ENCODE results near the gene SEC61G.

The SEC61G gene

DNA sequence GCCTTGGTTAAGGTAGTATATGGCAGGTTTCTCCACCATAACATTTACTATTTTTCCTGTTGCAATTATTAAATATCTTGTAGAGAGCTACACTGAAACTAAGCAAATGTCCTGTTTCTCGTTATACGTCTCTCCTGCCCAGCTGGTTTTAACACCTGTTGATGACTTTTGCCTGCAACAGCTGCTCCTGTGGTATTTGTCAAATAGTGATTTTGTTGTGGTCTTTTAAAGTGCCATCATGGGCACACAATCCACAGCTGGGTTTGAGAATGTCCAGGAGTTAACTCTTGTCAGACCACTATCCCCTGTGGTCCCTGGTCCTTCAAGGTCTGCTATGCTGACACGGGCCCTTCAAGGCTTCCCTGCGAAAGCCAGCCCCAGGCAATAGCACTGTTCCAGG is 24.9 kb upstream of the SEC61G start:
- WGBS, 2 experiments, result 94 to 95% methylated on average over 4 of the region's 4 CpGs

DNA sequence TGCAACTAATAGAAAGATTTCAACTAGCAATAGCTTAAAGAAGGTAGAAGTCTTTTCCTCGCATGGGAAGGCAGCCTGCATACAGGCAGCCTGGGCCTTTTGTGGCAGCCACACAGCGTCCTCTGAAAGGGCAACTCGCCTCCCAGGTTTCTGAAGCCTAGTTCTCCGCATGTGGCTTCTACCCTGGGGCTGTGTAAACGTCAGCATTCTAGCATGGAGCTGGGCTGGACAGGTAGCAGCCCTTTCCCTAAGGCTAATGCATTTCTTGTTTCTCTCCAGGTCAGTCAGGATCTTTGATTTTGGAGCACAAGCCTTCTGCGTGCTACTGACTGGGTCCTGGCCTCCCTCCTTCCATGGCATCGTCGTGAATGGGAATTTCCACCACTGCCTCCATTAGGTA is 23.8 kb upstream of the SEC61G start:
- H3K4me1 ChIP-seq (ENCODE audit: control insufficient read depth, insufficient read depth, low read length), result no peaks in the 10 kb centered on the region
- no peaks in the 10 kb centered on the region for H3K27me3 ChIP-seq (ENCODE audit: control insufficient read depth, insufficient read depth, low read length, poor library complexity, severe bottlenecking)
- no peaks in the 10 kb centered on the region for H3K9me3 ChIP-seq (ENCODE audit: control insufficient read depth, low read length)
- 59 to 60% methylated on average over 8 of the region's 8 CpGs for WGBS, 2 experiments
- H3K27ac ChIP-seq (ENCODE audit: insufficient read depth, low read depth, low read length, poor library complexity, severe bottlenecking), result no peak overlapping the region
- H3K36me3 ChIP-seq (ENCODE audit: control insufficient read depth, insufficient read depth, low read length), result no peaks in the 10 kb centered on the region
- no peak overlapping the region for H3K4me3 ChIP-seq (ENCODE audit: insufficient read depth, low read depth, low read length)

More for the DNA sequence above, 24.9 kb upstream of the SEC61G start:
- H3K27ac ChIP-seq (ENCODE audit: insufficient read depth, low read depth, low read length, poor library complexity, severe bottlenecking), result no peak overlapping the region
- H3K27me3 ChIP-seq (ENCODE audit: control insufficient read depth, insufficient read depth, low read length, poor library complexity, severe bottlenecking), result no peaks in the 10 kb centered on the region
- H3K4me3 ChIP-seq (ENCODE audit: insufficient read depth, low read depth, low read length), result no peak overlapping the region
- H3K9me3 ChIP-seq (ENCODE audit: control insufficient read depth, low read length), result no peaks in the 10 kb centered on the region
- H3K4me1 ChIP-seq (ENCODE audit: control insufficient read depth, insufficient read depth, low read length), result no peaks in the 10 kb centered on the region
- H3K36me3 ChIP-seq (ENCODE audit: control insufficient read depth, insufficient read depth, low read length), result no peaks in the 10 kb centered on the region

DNA sequence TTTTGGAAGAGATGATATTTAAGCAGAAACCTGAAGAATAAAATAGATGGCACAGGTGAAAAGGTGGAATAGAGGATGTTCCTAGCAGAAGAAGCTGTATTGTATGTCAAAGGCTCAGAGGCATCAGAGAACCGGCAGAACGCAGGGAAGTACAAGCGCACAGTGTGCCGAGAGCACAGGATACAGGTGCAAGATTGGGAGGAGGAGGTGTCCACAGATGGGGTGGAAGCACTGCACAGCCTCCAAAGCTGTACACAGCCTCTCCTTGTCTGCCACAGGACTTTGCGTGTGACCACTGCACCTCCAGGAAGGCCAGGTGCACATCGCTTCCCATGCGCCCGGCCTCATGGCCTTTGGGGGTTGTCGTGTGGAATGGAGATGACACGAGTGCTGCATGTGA is 23.3 kb upstream of the SEC61G start:
- Histone ChIP-seq H3K9me3 (ENCODE audit: control insufficient read depth, low read length) (no peaks in the 10 kb centered on the region), H3K27ac (ENCODE audit: insufficient read depth, low read depth, low read length, poor library complexity, severe bottlenecking) (no peak overlapping the region), H3K36me3 (ENCODE audit: control insufficient read depth, insufficient read depth, low read length) (no peaks in the 10 kb centered on the region), H3K27me3 (ENCODE audit: control insufficient read depth, insufficient read depth, low read length, poor library complexity, severe bottlenecking) (no peaks in the 10 kb centered on the region), H3K4me1 (ENCODE audit: control insufficient read depth, insufficient read depth, low read length) (no peaks in the 10 kb centered on the region), H3K4me3 (ENCODE audit: insufficient read depth, low read depth, low read length) (no peak overlapping the region)
- 93 to 94% methylated on average over 10 of the region's 10 CpGs for WGBS, 2 experiments

DNA sequence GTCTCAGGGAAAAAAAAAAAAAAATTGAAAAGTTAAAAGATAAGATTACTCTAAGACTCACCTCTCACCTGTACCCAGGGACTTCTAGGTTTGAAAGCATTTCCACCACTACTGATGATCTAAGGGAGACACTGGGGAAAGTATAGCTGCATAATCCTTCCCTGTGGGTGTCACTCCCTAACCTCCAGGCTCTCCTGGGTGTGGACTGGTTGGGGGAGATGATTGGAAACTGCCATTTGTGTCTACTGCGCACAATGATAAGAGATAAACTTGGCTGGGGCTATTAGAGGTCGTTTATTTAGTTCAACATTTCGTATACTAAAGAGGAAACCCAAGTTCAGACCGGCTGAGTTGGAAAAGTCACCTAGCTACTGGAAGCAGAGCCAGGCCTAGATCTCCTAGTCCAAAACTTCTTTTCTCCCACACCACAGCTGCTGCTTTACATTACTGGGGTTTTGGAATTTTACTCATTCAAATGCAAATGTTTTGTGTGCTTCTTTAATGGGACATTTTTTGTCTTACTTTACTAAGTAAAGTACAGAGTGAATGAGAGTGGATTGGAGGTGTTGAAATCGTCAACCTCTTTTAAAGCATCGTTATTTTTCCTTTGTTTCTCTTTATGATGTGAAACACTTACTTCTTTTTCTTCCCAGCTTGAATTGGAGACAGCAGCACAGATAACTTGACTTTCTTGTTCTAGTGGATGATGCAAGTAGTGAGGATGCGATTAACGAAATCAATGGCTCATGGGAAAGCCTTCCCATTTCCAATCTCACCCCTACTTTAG is 22.3 kb upstream of the SEC61G start:
- H3K9me3 ChIP-seq (ENCODE audit: control insufficient read depth, low read length), result no peaks in the 10 kb centered on the region
- WGBS, 2 experiments, result 47 to 48% methylated on average over 7 to 8 of the region's 8 CpGs
- no peaks in the 10 kb centered on the region for H3K36me3 ChIP-seq (ENCODE audit: control insufficient read depth, insufficient read depth, low read length)
- no peaks in the 10 kb centered on the region for H3K4me1 ChIP-seq (ENCODE audit: control insufficient read depth, insufficient read depth, low read length)
- no peaks in the 10 kb centered on the region for H3K27me3 ChIP-seq (ENCODE audit: control insufficient read depth, insufficient read depth, low read length, poor library complexity, severe bottlenecking)
- H3K4me3 ChIP-seq (ENCODE audit: insufficient read depth, low read depth, low read length), result no peak overlapping the region
- no peak overlapping the region for H3K27ac ChIP-seq (ENCODE audit: insufficient read depth, low read depth, low read length, poor library complexity, severe bottlenecking)

DNA sequence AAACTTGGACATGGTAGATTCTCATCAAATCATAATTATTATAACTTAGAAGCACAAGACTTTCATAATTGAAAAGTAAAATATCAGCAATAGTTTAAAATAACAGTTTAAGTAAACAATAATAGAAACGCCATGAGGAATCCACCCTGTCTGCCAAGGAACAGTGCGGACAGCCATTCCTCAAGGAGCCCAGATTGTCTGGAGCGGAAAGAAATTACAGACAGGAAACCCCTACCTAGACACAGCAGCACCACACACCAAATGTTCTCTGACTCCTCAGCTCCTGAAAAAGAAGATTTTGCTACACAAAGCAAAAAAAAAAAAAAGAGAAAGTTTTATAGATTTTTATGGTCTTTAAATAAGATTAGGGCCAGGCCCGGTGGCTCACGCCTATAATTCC is 21.5 kb upstream of the SEC61G start:
- Histone ChIP-seq H3K9me3 (ENCODE audit: control insufficient read depth, low read length) (no peaks in the 10 kb centered on the region), H3K36me3 (ENCODE audit: control insufficient read depth, insufficient read depth, low read length) (no peaks in the 10 kb centered on the region), H3K4me3 (ENCODE audit: insufficient read depth, low read depth, low read length) (no peak overlapping the region), H3K27ac (ENCODE audit: insufficient read depth, low read depth, low read length, poor library complexity, severe bottlenecking) (no peak overlapping the region), H3K27me3 (ENCODE audit: control insufficient read depth, insufficient read depth, low read length, poor library complexity, severe bottlenecking) (no peaks in the 10 kb centered on the region), H3K4me1 (ENCODE audit: control insufficient read depth, insufficient read depth, low read length) (no peaks in the 10 kb centered on the region)
- 95 to 97% methylated on average over 5 of the region's 5 CpGs for WGBS, 2 experiments

DNA sequence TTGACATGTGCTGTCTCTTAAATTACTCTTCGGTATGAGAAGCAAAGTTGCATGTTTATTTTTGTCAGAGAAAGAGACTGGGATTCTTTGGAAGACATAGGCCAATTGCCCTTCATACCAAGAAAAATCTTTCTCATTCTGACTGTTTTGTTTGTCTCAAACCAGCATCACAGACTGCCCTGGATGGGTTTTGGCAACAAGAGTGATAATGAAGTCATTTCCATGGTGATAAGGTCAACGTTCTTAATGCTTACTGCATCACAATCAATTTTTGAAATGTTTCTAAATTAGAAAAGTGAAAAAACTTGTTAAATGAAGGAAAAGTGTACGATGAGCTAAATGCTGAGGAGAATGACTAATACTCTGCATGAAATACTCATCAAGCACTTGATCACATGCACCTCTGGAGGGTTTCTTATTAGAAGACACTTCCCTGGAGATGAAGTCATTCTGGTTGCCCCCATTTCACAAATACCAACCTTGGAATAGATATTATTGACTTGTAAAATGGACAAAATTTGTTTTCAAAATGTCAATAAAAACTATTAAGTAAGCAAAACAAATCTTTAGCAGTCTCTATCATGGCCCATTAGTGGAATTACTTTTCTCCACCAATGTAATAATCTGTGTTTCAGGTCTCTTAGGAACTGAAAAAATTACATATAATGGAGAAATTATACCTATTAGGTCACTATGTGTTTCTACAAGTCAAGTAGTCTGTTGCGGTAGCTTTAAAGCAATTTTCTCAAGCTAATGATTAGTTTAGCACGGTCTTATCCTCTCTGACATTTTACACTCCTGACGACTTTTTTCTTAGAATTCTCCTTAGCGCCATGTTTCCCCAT is 19.9 kb upstream of the SEC61G start:
- H3K9me3 ChIP-seq (ENCODE audit: control insufficient read depth, low read length), result no peaks in the 10 kb centered on the region
- H3K27me3 ChIP-seq (ENCODE audit: control insufficient read depth, insufficient read depth, low read length, poor library complexity, severe bottlenecking), result no peaks in the 10 kb centered on the region
- WGBS, 2 experiments, result 95 to 96% methylated on average over 7 of the region's 7 CpGs
- no peaks in the 10 kb centered on the region for H3K36me3 ChIP-seq (ENCODE audit: control insufficient read depth, insufficient read depth, low read length)
- no peak overlapping the region for H3K27ac ChIP-seq (ENCODE audit: insufficient read depth, low read depth, low read length, poor library complexity, severe bottlenecking)
- no peak overlapping the region for H3K4me3 ChIP-seq (ENCODE audit: insufficient read depth, low read depth, low read length)
- H3K4me1 ChIP-seq (ENCODE audit: control insufficient read depth, insufficient read depth, low read length), result no peaks in the 10 kb centered on the region

DNA sequence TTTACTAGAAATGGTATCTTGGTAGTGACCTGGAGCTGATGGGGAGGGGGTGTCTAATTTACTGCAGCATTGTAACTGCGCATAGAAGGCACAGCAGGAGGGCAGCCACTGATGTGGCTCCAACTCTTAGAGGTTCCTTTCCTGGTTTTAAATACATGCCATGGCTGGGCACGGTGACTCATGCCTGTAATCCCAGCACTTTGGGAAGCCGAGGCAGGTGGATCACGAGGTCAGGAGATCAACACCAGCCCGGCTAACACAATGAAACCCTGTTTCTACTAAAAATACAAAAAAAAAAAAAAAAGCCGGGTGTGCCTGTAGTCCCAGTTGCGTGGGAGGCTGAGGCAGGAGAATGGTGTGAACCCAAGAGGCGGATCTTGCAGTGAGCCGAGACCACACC is 19.2 kb upstream of the SEC61G start:
- H3K27ac ChIP-seq (ENCODE audit: insufficient read depth, low read depth, low read length, poor library complexity, severe bottlenecking), result no peak overlapping the region
- H3K4me3 ChIP-seq (ENCODE audit: insufficient read depth, low read depth, low read length), result no peak overlapping the region
- no peaks in the 10 kb centered on the region for H3K9me3 ChIP-seq (ENCODE audit: control insufficient read depth, low read length)
- WGBS, 2 experiments, result 90 to 97% methylated on average over 8 to 9 of the region's 9 CpGs
- no peaks in the 10 kb centered on the region for H3K36me3 ChIP-seq (ENCODE audit: control insufficient read depth, insufficient read depth, low read length)
- H3K27me3 ChIP-seq (ENCODE audit: control insufficient read depth, insufficient read depth, low read length, poor library complexity, severe bottlenecking), result no peaks in the 10 kb centered on the region
- no peaks in the 10 kb centered on the region for H3K4me1 ChIP-seq (ENCODE audit: control insufficient read depth, insufficient read depth, low read length)

DNA sequence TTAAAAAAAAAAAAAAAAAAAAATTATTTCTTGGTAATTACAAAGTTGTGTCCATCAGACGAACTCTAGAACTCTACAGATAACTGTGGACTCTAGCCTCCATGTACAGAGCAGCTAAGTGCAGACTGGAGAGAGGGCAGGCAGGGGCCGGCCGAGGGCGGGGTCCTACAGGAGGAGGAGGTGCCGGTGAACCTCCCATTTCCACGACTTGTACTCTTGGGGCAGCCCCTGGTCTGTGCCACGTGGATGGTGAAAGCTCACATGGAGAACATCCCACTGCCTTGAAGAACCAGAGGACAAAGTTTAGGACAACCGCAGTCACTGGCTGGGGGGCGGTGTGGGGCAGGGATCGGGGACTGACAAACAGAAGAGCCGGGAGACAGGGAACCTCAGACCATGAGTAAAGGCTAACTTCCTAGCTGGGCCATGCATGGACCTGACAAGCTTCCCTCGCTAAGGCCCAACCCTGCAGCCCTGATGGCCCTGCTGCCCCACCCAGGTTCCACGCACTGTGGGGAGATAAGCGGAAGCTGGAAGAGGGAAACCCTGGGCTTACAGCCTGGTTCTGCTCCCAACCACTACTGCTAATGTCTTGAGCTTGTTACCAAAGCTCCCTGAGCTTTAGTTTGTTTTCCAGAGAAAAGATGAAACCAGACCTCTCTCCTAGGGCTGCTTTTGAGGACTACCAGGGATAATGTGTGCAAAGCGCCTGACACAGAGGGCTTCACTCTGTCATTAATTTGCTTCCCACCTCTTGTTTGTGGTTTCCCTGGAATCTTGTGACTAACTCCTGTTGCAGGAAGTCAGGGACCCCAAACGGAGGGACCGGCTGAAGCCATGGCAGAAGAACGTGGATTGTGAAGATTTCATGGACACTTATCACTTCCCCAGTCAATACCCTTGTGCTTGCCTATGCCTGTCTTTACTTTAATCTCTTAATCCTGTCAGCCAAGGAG is 16.1 kb upstream of the SEC61G start:
- no peaks in the 10 kb centered on the region for H3K36me3 ChIP-seq (ENCODE audit: control insufficient read depth, insufficient read depth, low read length)
- no peak overlapping the region for H3K4me3 ChIP-seq (ENCODE audit: insufficient read depth, low read depth, low read length)
- no peak overlapping the region for H3K27ac ChIP-seq (ENCODE audit: insufficient read depth, low read depth, low read length, poor library complexity, severe bottlenecking)
- 93 to 94% methylated on average over 18 of the region's 18 CpGs for WGBS, 2 experiments
- no peaks in the 10 kb centered on the region for H3K27me3 ChIP-seq (ENCODE audit: control insufficient read depth, insufficient read depth, low read length, poor library complexity, severe bottlenecking)
- H3K9me3 ChIP-seq (ENCODE audit: control insufficient read depth, low read length), result no peaks in the 10 kb centered on the region
- no peaks in the 10 kb centered on the region for H3K4me1 ChIP-seq (ENCODE audit: control insufficient read depth, insufficient read depth, low read length)

DNA sequence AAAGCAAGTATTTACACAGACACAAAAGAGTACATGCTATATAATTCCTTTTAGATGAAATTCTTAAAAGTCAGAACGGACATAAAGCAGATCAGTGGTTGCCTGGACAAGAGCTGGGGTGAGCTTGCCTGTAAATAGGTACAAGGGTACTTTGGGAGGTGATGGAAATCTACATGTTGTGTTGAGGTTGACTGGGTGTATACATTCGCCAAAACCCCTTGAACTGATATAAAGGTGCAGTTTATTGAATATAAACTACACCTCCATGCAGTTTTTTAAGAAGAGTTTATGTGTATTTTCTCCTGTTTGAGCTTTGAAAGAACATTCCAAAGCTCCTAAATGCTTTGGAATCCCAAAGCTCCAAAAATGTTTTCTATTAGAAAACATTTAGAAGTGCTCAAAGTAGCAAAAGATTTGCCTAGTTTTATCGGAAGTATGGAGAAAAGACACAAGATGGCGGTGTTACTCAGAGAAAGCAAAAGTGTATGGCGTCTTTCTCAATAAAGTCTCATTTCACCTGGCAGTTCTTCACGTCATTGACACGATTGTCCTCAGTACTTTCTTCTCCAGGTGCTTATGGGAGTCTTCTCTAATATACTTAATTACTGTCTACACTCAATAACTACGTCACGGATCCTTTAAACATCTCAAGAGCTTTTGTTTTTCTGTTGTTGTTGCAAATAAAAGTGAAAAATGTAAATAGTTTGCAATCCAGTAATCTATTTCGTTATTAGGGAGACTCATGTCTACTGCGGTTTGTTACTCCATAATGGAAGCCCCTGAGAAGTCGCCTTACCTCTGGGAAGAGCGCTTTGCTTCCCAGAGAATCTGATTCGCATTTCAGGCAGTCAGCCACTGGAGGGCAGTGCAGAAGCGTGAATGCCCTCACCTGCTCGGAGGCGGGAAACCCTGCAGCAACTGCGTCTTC is 14.7 kb upstream of the SEC61G start:
- H3K36me3 ChIP-seq (ENCODE audit: control insufficient read depth, insufficient read depth, low read length), result no peaks in the 10 kb centered on the region
- no peaks in the 10 kb centered on the region for H3K9me3 ChIP-seq (ENCODE audit: control insufficient read depth, low read length)
- 22 to 37% methylated on average over 15 to 18 of the region's 18 CpGs for WGBS, 2 experiments
- H3K4me3 ChIP-seq (ENCODE audit: insufficient read depth, low read depth, low read length), result peak overlapping the region; percentile 8
- H3K27me3 ChIP-seq (ENCODE audit: control insufficient read depth, insufficient read depth, low read length, poor library complexity, severe bottlenecking), result no peaks in the 10 kb centered on the region
- no peaks in the 10 kb centered on the region for H3K4me1 ChIP-seq (ENCODE audit: control insufficient read depth, insufficient read depth, low read length)
- H3K27ac ChIP-seq (ENCODE audit: insufficient read depth, low read depth, low read length, poor library complexity, severe bottlenecking), result no peak overlapping the region

All from ectodermal cell (in vitro differentiated cells).